T-helper 1 cell treated with Interleukin-12 subunit alpha and Interleukin-12 subunit beta and Interleukin-4 antibody, amounts not matched to agents 30 ng/mL and 1 ng/mL, for 36 hours (primary cell): ENCODE results near the gene CPNE8. TPM values are rescaled to one million over a fixed set of nuclear protein-coding genes. Genes with fewer than 3 reads are reported as not detected.

Experiments used
- intact Hi-C: fragments of 100-400 bp; cut with micrococcal nuclease; formaldehyde crosslinking; loops from one replicate; pipeline ENCODE4 v1.15.1; 2024
- total RNA-seq: library from RNA; stranded (reverse); gene quantifications from 2 replicates; pipeline ENCODE4 v1.2.3, GENCODE V29; 2022

The CPNE8 gene
- total RNA-seq, 1 donor from 2014 or later: 3.3 TPM

DNA sequence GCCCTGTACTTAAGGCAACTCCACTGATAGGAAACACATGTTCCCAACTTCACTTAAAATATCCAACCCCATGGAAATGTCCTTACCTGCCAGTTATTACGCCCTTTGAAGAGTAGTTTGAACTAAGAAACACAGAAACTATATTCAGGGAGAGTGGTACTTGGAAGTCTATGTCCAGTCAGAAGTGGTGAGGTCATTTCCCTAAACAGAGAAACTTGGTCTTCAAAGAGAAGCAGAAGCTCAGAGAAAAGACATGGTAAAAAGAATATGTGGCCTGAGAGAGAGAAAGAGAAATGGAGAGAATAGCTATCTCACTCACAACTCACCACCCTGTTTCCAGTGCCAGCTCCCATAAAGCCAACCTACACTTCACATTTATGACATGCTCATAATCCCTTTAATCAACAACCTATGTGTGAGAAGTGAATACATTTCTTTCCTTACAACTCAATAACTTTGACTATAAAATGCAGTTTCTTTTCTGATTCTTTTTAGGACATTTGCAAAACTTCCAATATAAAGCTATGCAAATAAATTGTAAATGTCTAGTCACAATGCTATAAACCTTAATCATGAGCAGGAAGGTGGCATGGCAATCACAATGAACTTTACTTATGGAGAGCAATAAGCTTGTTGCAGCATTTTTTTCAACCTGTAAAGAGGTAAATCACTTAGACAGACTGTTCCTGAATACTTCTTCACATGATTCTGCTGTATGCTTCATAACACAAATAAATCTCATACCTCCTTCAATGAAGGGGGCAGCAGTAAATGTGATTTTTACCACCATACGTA lies 67.1 kb downstream of the CPNE8 start:
- intact Hi-C loops: no loop called here

DNA sequence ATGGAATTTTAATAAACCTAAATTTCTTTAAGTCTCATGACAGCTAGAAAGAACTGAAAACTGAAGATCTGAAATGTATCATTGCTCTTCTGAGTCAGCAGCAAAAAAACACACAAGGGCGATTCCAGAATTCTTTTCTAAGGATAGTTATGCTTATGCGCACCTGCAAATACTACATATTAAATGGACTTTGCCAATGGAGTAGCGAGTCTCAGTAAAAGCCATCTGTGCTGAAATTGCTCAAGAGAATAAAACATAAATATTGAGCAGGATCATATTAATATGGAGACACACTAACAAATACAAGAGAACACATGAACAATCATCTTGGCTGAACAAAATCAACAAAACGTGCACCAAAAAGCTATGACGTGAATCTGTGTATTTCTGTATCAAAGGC lies 73.7 kb downstream of the CPNE8 start:
- intact Hi-C loops: no loop called here

DNA sequence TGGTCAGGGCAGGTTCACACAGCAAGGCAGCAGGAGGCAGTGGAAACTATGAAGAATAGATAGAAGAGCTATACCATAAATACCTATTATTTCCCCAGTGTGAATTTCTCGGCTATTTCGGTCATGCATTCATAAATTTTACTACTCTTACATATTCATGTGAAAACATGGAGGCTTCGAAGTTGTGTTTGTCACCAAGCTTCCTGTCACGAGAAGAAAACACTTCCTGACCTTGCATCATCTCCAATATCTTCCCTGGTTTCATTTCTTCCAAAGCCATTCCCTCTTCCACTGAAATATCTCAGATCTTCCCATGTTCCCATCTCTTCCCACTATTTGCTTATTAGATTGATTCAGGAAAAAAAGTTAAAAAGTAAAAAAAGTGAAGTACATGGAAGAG lies 80.4 kb downstream of the CPNE8 start:
- intact Hi-C loops: no loop called here

DNA sequence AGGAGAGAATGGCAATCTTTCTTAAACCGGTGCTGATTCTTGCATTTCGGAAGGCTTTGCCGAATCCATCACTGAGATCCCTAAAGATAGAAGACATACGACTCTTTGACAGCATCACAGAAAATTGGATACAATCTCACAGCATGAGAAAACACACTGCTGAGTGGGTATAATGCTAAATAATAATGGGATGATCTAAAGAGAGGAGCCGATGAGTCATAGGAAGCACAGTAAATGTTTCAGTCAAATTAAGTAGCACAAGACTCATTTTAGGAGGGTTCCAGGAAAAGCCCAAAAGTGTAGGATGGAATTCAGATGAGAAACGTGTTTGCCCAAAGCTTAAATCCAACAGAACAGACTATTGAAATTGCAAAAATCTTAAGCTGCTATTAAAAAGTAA lies 81.7 kb downstream of the CPNE8 start:
- intact Hi-C loops: no loop called here

DNA sequence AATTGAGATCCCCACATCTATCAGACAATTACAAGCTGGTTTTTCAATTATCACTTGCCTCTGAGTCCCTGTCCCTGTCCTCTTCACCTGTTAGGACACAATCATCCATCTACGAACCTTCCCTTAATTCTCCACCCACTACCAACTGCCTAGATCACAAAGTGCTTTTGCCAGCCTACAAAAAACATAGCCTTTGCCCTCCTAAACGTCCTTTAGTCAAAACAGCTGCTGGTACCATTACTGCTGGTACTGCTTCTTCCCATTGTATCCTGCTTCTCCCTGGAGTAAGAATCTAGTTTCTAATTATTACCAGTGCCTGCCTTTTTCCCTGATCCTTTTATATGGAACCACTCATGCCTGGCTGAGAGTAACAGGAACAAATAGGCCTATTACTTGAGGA lies 82.1 kb downstream of the CPNE8 start:
- intact Hi-C loops: no loop called here

DNA sequence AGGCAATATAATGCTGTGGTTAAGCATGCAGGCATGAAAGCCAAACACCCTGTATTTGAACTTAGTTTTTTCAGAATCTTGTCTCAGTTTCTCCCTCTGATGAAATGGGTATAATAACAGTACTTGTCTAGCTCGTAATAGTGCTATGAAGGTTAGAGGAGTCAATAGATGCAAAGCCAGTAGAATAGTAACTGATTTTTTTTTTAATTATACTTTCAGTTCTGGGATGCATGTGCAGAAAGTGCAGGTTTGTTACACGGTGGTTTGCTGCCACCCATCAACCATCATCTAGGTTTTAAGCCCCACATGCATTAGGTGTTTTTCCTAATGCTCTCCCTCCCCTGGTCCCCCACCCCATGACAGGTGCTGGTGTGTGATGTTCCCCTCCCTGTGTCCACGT lies 87.4 kb downstream of the CPNE8 start:
- intact Hi-C loops: no loop called here

DNA sequence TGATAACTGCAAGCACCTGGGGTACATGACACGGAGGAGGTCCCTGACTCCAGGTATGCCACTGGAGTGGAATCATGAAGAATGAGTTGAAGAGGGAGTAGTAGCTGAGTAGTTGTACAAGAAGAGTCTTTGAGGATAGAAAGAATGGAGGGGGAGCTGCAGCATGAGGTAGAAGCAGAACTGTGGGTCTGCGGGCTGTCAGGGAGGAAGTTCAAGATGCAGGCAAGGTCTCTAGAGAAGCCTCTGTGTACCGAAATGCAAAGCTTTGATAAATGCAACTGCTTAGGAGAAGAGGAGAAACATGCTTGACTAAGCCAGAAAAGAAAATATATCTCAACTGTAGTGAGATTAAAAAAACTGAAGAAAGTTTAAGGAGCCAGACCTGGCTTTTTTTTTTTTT lies 91.5 kb downstream of the CPNE8 start:
- intact Hi-C loops: no loop called here

DNA sequence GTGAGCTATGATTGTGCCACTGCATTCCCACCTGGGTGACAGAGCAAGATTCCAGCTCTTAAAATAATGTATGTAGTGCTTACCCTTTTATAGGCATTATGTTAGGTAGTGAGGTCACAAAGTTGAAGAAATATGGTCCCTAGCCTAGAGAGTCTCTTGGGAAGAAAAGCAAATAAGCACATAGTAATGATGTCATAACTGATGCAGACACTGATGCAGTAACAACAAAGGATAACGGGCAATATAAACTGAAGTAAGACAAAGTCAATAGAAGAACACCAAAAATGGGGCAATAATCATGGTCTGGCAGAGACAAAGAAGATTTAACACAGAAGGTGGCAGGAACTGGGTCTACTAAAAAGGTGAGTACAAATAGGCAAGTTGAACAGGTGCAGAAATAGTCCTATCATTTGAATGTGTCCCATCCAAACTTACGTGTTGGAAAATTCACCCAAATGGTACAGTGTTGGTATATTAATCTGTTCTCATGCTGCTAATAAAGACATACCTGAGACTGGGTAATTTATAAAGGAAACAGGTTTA lies 93.5 kb downstream of the CPNE8 start:
- intact Hi-C loops: no loop called here

DNA sequence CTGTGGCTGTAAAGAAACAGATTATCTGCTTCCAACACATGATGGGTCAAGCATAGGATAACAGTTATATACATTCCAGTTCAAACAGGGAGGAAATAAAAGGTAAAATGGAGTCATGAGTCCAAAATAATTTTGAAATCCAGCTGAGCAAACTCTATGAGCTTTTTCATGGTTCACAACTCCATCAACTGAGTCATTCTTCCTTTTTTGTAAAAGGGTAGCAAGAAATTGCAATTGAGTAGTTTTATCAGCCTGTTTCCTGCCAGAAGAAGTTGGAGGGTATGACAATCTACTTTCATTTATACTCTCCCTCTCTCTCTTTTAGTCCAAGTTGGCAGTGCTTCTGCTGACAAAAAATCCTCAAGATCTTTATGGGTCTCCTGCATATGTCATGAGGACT lies 95.6 kb downstream of the CPNE8 start:
- intact Hi-C loops: no loop called here

DNA sequence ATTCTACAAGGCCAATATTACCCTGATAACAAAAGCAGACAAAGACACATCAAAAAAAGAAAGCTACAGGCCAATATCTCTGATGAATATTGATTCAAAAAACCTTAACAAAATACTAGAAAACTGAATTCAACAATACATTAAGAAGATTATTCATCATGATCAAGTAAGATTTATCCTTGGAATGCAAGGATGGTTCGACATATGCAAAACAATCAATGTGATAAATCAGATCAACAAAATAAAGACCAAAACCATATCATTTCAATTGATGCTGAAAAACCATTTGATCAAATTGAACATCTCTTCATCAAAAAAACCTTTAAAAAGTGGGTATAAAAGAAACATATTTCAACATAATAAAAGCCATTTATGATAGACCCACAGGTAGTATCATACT lies 117.3 kb downstream of the CPNE8 start:
- intact Hi-C loops: no loop called here

DNA sequence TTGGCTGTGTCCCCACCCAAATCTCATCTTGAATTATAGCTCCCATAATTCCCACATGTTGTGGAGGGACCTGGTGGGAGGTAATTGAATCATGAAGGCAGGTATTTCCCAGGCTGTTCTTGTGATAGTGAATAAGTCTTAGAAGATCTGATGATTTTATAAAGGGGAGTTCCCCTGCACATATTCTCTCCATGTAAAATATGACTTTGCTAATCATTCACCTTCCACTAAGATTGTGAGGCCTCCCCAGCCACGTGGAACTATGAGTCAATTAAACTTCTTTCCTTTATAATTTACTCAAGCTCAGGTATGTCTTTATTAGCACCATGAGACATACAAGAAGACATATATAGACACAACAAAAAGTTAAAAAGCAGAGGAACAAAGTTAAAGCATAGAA lies 120.0 kb downstream of the CPNE8 start:
- intact Hi-C loops: no loop called here

DNA sequence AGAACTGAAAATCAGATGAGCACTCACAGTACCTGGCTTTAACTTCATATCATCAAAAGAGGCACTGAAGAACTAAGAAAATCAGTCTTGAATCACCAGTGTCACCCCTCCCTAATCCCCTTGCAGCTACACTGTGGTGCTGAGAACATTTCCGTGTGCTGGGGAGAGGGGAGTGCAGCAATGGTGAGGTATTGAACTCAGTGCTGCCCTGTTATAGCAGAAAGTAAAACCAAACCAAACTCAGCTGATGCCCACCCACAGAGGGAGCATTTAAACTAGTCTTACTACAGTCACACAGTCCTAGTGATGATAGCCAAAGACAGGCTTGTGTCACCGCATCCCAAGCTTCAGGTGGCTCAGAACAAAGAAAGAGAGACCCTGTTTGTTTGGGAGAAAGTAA lies 122.1 kb downstream of the CPNE8 start:
- intact Hi-C loops: no loop called here

DNA sequence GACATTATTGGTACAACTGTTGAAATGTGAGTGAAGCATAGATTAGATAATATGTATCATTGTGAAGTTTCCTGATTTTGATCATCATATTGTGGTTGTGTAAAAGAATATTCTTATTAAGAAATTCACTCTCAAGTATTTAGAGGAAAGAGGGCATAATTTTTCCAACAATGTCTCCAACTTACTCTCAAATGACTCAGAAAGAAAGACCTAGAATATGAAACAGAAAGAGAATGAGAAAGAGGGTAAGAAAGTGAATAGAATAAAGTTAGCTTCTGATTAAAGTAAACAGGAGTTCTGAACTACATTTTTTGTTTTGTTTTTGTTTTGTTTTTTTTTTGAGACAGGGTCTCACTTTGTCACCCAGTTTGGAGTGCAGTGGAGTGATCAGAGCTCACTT lies 123.0 kb downstream of the CPNE8 start:
- intact Hi-C loops: no loop called here

DNA sequence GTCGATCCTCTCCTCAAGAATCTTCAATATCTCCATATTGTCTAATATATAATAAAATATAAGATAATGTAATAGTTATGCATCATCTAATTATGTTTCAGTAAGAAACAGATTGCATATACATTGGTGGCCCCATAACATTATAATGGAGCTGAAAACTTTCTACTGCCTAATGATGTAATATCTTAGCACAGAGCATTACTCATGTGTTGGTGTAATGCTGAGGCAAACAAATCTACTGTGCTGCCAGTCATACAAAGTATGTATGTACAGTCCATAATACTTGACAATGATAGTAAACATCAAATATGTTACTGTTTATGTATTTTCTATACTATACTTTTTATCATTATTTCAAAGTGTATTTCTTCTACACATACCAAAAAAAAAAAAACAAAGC lies 128.7 kb downstream of the CPNE8 start:
- intact Hi-C loops: no loop called here

DNA sequence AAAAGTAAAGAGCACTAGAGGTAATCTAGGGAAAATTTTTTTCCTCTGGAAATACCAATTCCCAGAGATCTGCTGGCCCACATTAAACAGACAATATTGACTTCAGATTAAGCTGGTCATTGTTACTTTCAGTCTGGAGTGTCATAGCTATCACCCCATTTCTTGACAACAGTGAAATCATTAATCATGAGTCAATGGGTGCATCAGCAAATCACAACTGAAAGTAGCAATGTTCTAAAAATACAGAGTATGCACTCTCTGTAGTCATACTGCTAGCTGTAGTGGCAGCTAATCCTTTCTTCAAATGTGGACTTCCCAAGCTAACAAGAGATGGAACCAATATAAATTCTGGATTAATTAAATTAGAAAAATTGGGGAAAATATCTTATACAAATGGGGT lies 129.9 kb downstream of the CPNE8 start:
- intact Hi-C loops: no loop called here

DNA sequence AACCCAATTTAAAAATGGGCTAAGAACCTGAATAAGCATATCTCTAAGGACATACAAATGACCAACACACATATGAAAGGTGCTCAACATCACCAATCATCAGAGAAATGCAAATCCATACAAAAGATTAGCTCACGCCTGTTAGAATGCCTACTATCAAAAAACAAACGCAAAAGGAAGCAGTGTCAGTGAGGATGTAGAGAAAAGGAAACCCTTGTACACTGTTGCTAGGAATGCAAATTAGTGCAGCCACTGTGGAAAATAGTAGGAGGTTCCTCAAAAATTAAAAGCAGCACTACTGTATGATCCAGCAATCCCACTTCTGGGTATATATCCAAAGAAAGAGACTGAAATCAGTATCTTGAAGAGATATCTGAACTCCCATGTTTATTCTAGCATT lies 133.0 kb downstream of the CPNE8 start:
- intact Hi-C loops: loop anchor here (5.0 kb wide), 2 partner anchors 135 to 850 kb away; partner anchors contain the start of gene CPNE8

DNA sequence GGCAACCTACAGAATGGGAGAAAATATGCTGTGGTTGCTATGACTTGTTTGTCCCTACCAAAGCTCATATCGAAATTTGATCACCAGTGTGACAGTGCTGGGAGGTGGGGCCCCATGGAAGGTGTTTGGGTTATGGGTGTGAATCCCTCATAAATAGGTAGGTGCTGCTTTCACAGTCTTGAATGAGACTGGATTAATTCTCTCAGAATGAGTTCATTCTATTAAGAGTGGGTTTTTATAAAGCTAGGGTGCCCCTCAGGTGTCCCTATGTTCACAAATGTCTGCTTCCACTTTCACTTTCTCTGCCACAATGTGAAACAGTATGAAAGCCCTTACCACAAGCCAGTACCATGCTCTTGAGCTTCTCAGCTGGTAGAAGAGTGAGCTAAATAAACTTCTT lies 133.5 kb downstream of the CPNE8 start:
- intact Hi-C loops: loop anchor here (5.0 kb wide), 2 partner anchors 135 to 850 kb away; partner anchors contain the start of gene CPNE8

DNA sequence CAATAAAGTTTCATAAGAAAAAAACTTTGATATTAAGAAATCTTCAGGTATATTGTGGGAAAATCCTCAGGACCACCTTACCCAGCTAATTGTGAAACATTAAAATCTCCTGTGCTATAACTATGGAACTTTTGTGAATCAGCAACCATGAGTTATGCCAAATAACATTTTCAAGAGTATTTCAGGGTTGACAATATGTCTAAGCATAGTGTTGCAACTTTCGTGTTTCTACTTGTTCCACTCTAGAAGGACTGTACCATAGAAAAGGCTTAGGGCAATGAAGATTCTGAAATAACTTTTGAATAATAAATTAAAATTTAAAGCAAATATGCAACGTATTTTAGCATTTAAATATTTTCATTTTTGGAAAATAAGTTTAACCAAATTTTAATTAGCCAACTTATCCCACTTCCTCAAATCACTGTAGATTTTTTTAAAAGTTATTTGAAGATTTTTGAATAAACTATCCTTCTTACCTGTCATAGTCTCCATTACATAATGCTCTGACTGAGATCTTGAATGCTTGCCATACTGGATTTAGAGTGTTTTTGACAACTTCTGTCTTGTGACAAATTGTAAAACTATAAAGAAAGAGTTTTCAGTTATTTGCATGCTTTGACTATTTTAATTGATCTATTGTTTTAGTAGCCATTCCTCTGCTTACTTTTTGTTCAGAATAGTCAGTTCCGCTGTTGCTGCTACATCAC lies 143.6 kb downstream of the CPNE8 start:
- intact Hi-C loops: no loop called here

DNA sequence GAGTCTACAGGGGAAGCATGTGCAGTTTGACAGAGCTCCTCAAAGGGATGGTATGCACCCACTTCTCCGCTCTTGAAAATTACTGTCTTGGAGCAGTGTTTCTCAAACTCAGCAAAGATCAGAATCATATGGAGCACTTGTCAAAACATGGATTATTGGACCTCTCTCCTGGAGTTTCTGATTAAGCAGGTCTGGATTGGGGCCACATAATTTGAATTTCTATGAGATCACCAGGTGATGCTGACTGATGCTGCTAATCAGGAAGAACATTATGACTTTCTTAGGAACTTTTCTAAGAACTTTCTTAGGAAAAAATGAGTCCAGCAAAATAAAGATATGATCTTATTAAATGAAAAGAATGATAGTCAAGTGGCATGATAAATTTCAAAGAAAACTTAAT lies 144.3 kb downstream of the CPNE8 start:
- intact Hi-C loops: no loop called here

DNA sequence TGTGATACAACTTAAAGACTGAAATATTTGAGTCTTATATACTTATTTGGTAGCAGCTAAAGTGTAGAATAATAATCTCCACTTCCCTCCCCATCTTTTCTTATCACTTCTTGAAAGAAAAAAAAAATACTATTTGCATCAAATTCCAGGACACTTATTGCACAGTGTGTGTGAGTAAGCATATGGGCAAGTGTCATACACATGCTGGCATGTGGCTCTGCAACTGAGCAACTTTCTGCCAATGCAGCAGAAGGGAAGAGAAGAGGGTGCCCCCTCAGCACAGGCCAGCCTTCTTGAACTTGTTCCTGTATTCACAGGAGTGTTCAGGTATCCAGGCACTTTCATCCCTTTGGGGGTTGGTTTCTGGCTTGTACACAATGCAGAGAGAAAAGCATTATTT lies 145.8 kb downstream of the CPNE8 start:
- intact Hi-C loops: no loop called here

DNA sequence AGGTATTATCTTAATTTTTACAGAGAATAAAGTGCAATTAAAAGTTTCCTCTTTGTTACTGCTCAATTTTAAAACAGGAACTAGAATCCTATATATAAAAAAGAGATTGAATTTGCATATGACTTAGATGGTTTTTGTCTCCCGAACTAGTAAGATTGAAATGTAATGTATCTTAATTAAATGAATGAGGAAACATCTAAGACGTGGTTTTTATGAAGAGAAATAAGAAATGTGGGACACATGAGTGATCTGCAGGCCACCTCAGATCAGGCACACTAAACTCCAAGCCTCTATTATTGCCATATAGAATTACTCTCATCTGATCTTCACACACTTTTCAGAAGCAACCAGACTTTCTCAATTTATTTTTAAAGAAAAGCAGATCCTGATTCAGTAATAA lies 158.6 kb downstream of the CPNE8 start:
- intact Hi-C loops: no loop called here

DNA sequence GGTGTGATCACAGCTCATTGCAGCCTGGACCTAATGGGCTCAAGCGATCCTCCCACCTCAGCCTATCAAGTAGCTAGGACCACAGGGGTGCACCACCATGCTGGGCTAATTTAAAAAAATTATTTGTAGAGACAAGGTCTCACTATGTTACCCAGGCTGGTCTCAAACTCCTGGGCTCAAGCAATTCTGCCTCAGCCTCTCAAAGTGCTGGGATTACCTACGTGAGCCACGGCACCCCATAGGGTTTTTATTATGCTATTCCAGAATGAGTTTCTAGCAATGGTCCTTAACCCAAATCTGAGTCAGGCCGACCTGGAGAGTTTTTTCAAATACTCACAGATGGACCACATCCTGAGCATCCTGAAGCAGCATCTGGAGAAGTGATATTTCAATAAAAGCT lies 159.8 kb downstream of the CPNE8 start:
- intact Hi-C loops: no loop called here

DNA sequence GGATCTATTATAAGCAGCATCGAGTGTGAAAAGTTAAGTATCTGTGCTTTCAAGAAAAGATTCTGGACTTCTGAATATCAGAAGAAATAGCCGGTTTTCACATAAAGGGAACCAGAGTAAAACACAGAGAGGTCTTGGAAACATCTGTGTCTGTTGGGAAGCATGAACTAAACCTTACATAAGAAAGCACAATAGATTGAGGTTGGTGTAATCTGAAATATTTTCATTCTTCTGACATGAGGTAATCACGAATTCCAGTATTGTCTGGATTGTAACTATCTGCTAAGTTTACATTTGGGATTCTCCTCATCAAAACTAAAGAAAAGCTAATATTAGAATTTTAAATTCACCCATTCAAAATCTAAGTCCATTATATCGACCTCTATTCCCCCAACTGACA lies 161.3 kb downstream of the CPNE8 start:
- intact Hi-C loops: no loop called here
